IPS-18a (cell line): ENCODE results near the gene SMYD4.

Experiments used
- H3K27ac ChIP-seq: one replicate; pipeline ENCODE4 v1.5.1; 2013; ENCODE audit warnings: low read length
- H3K27me3 ChIP-seq: one replicate; pipeline ENCODE4 v1.6.1; 2013; ENCODE audit warnings: mild to moderate bottlenecking, low read length; ENCODE audit not compliant: control insufficient read depth, insufficient read depth
- H3K36me3 ChIP-seq: one replicate; pipeline ENCODE4 v1.6.1; 2013; ENCODE audit warnings: low read depth, low read length; ENCODE audit not compliant: control insufficient read depth
- H3K4me1 ChIP-seq: one replicate; pipeline ENCODE4 v1.6.1; 2013; ENCODE audit warnings: low read depth, low read length; ENCODE audit not compliant: control insufficient read depth
- H3K4me3 ChIP-seq: one replicate; pipeline ENCODE4 v1.5.1; 2013; ENCODE audit warnings: low read length
- H3K9ac ChIP-seq: one replicate; pipeline ENCODE4 v1.6.1; 2013; ENCODE audit warnings: mild to moderate bottlenecking, low read length, moderate library complexity
- H3K9me3 ChIP-seq: one replicate; pipeline ENCODE4 v1.6.1; 2013; ENCODE audit warnings: low read depth, low read length; ENCODE audit not compliant: control insufficient read depth

SMYD4 gene

GRCh38 chr17:1829592-1830257 lies at the start of gene SMYD4, which contains the start of gene RPA1:
Gene SMYD4, minus strand, starts transcription at chr17:1829902. Its CDS starts 1,908 bp downstream, at chr17:1827994.
Gene RPA1, plus strand, starts transcription at chr17:1830005. Its CDS starts 89 bp downstream, at chr17:1830094.
- Histone ChIP-seq H3K27me3 (no peaks in the 10 kb centered on the region), H3K27ac (no peak within 1 kb of the TSS), H3K9me3 (no peaks in the 10 kb centered on the region), H3K4me3 (peak within 1 kb of the TSS; percentile 98), H3K4me1 (peaks cover 3% of the 10 kb centered on the region), H3K36me3 (peaks cover 21% of the 10 kb centered on the region), H3K9ac (peak within 1 kb of the TSS; percentile 70)

DNA sequence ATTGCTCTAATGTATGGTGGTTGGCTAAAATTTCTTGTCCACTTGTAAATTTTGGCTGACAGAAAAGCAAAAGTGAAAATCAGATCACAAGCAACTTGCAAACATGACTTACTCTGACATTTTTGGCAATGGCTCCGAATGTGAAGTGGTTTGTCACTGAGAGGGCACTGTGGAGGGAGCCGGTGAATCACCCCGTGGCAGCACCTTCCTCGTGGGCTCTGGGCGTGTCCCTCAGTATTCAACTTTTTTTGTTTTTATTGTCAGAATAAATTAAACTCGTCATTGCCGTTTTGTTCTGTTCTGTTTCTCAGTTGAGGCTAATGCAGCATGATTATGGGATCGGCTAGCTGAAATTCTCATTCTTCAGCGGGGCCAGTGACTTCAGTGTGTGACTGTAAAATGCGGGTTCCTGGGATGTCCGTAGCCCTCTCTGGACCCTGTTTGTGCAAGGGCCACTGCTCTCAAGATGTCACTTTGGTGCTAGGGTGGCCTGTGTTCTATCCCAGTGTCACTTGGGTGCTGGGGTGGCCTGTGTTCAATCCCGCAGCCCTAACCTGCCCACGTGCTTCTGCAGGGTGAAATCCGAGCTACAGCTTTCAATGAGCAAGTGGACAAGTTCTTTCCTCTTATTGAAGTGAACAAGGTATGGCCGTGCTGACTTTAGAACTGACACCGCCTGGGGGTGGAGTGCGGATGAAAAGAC lies 48.9 kb upstream of the SMYD4 start:
- H3K4me3 ChIP-seq = no peak overlapping the region
- no peak overlapping the region for H3K9ac ChIP-seq
- H3K4me1 ChIP-seq = no peaks in the 10 kb centered on the region
- no peaks in the 10 kb centered on the region for H3K27me3 ChIP-seq
- peaks cover 70% of the 10 kb centered on the region for H3K36me3 ChIP-seq
- no peaks in the 10 kb centered on the region for H3K9me3 ChIP-seq
- no peak overlapping the region for H3K27ac ChIP-seq

GRCh38 chr17:1875597-1875996 lies 45.9 kb upstream of the SMYD4 start:
- Histone ChIP-seq H3K4me1 (no peaks in the 10 kb centered on the region), H3K27me3 (no peaks in the 10 kb centered on the region), H3K9ac (no peak overlapping the region), H3K27ac (no peak overlapping the region), H3K4me3 (no peak overlapping the region), H3K9me3 (no peaks in the 10 kb centered on the region), H3K36me3 (peaks cover 68% of the 10 kb centered on the region)

- Histone ChIP-seq H3K27me3 (no peaks in the 10 kb centered on the region), H3K27ac (no peak overlapping the region), H3K9ac (no peak overlapping the region), H3K4me1 (no peaks in the 10 kb centered on the region), H3K4me3 (no peak overlapping the region), H3K36me3 (peaks cover 52% of the 10 kb centered on the region), H3K9me3 (no peaks in the 10 kb centered on the region)
Measured at GRCh38 chr17:1873418-1873817, 43.7 kb upstream of the SMYD4 start.

- H3K36me3 ChIP-seq = peaks cover 48% of the 10 kb centered on the region
- no peak overlapping the region for H3K9ac ChIP-seq
- H3K9me3 ChIP-seq = no peaks in the 10 kb centered on the region
- no peak overlapping the region for H3K4me3 ChIP-seq
- no peak overlapping the region for H3K27ac ChIP-seq
- H3K27me3 ChIP-seq = no peaks in the 10 kb centered on the region
- H3K4me1 ChIP-seq = no peaks in the 10 kb centered on the region
Measured at GRCh38 chr17:1872976-1873375, 43.3 kb upstream of the SMYD4 start.

DNA sequence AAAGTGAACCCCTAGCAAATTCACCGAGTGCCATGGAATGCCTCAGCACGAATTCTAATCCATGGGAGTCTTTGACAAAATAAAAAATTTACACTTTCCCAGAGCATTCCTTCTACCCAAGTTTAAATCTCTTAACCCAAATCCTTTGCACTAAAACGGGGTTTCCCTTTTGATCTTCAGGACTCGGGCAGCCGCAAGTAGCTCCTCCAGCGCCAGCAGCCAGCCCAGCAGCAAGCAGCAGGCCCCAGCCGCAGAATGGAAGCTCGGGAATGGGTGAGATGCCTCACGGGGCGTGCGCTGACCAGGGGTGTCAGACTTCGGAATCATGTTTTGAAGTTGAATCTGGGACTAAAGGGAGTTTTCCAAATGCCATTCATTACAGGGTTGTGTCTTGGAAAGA lies 42.6 kb upstream of the SMYD4 start:
- Histone ChIP-seq H3K4me3 (no peak overlapping the region), H3K27me3 (no peaks in the 10 kb centered on the region), H3K9me3 (no peaks in the 10 kb centered on the region), H3K4me1 (no peaks in the 10 kb centered on the region), H3K27ac (no peak overlapping the region), H3K9ac (no peak overlapping the region), H3K36me3 (peaks cover 41% of the 10 kb centered on the region)

GRCh38 chr17:1871756-1872155 lies 42.1 kb upstream of the SMYD4 start:
- peaks cover 36% of the 10 kb centered on the region for H3K36me3 ChIP-seq
- H3K9me3 ChIP-seq = no peaks in the 10 kb centered on the region
- no peak overlapping the region for H3K27ac ChIP-seq
- no peak overlapping the region for H3K9ac ChIP-seq
- H3K4me3 ChIP-seq = no peak overlapping the region
- H3K4me1 ChIP-seq = no peaks in the 10 kb centered on the region
- no peaks in the 10 kb centered on the region for H3K27me3 ChIP-seq

DNA sequence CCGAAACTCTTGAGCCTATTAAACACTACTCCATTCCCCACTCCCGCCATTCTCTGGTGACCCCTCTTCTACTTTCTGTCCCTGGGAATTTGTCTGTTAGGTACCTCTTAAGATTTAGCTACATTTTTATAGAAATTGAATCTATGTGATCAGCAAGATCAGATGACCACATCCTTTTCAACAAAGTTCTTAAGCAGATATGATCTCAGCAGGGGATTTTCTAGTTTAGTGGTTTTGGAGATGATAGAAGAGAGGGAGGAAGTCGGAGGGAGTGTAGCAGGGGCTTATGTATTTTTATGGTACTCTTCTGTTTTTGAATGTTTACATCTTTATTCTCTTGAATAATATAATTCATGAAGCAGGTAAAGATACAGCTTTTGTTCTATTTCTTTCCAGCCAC lies 40.9 kb upstream of the SMYD4 start:
- Histone ChIP-seq H3K36me3 (peaks cover 30% of the 10 kb centered on the region), H3K9me3 (no peaks in the 10 kb centered on the region), H3K4me3 (no peak overlapping the region), H3K4me1 (no peaks in the 10 kb centered on the region), H3K27me3 (no peaks in the 10 kb centered on the region), H3K27ac (no peak overlapping the region), H3K9ac (no peak overlapping the region)

DNA sequence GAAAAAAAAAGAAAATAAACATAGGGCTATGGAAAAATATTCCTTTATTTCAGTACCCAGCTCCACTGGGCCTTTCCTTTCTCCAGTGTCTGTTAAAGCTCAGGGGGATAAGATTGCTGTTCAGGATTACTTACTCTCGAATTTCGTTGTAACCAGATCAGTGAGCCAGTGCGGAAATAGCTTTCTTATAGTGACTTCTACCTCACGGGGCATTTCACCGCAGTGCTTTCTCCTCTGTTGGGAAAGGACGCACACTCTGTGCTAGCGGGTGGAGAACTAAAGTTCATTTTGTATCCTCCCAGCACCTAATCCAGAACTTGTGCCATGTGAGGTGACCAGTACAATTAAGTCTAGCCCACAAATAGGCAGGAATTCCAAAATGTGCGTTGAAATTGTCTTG lies 38.4 kb upstream of the SMYD4 start:
- H3K4me1 ChIP-seq = no peaks in the 10 kb centered on the region
- peaks cover 12% of the 10 kb centered on the region for H3K36me3 ChIP-seq

GRCh38 chr17:1867307-1867706 lies 37.6 kb upstream of the SMYD4 start:
- Histone ChIP-seq H3K27me3 (no peaks in the 10 kb centered on the region), H3K36me3 (peaks cover 7% of the 10 kb centered on the region), H3K9ac (no peak overlapping the region), H3K9me3 (no peaks in the 10 kb centered on the region), H3K4me1 (no peaks in the 10 kb centered on the region), H3K4me3 (no peak overlapping the region), H3K27ac (no peak overlapping the region)

More for the DNA sequence above, 38.4 kb upstream of the SMYD4 start:
- Histone ChIP-seq H3K4me3 (no peak overlapping the region), H3K9me3 (no peaks in the 10 kb centered on the region), H3K9ac (no peak overlapping the region), H3K27ac (no peak overlapping the region), H3K27me3 (no peaks in the 10 kb centered on the region)

DNA sequence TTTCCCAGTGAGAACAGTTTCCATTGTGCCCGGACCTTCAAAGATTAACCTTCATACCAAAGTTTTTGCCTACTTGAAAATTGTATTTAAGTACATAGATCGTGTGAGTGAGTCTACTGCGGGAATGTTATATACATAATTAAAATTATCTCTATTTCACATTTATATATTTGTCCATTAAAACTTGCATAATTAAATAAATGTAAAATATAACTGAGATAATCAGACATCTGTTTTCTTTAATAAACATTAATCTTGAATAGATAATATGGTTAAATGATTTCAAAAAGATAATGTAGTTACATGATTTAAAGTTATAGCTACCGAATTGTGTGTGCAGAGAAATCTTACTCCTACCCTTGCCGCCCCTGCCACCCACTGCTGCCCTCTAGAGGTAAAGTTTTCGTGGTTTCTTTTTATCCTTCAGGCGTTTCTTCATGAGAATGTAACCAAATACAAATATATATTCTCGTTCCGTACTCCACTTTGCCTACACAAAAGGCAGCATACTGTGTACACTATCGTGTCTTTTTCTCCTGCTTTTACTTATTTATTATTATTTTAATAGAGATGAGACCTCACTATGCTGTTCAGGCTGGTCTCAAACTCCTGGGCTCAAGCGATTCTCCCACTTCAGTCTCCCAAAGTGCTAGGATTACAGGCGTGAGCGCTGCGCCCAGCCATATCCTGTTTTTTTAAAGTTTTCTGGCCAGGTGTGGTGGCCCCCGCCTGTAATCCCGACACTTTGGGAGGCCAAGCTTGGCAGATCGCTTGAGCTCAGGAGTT lies 35.7 kb upstream of the SMYD4 start:
- no peak overlapping the region for H3K27ac ChIP-seq

More for the DNA sequence above, 35.7 kb upstream of the SMYD4 start:
- Histone ChIP-seq H3K27me3 (no peaks in the 10 kb centered on the region), H3K9ac (no peak overlapping the region), H3K4me1 (no peaks in the 10 kb centered on the region), H3K9me3 (no peaks in the 10 kb centered on the region), H3K36me3 (peaks cover 5% of the 10 kb centered on the region), H3K4me3 (no peak overlapping the region)
